GM10266 (cell line): ENCODE data around the gene B4GAT1.

Experiments
- DNase-seq: peaks from one replicate; pipeline ENCODE4 v3.0.0; 2012; ENCODE audit errors: extremely low spot score
- CTCF ChIP-seq: IDR thresholded peaks from 2 replicates; pipeline ENCODE4 v1.5.1; 2012; ENCODE audit warnings: mild to moderate bottlenecking, low read depth; ENCODE audit not compliant: control insufficient read depth, insufficient read depth; ENCODE audit errors: missing control alignments

B4GAT1 gene

GRCh38 chr11:66328031-66328301, 19.5 kb downstream of the B4GAT1 start:
- DNase-seq: no peak
- TF ChIP-seq CTCF: no peak

- TF ChIP-seq CTCF: no peak
- DNase-seq: no peak
These were observed 20.0 kb downstream of the B4GAT1 start for GRCh38 chr11:66327171-66328030.

DNA sequence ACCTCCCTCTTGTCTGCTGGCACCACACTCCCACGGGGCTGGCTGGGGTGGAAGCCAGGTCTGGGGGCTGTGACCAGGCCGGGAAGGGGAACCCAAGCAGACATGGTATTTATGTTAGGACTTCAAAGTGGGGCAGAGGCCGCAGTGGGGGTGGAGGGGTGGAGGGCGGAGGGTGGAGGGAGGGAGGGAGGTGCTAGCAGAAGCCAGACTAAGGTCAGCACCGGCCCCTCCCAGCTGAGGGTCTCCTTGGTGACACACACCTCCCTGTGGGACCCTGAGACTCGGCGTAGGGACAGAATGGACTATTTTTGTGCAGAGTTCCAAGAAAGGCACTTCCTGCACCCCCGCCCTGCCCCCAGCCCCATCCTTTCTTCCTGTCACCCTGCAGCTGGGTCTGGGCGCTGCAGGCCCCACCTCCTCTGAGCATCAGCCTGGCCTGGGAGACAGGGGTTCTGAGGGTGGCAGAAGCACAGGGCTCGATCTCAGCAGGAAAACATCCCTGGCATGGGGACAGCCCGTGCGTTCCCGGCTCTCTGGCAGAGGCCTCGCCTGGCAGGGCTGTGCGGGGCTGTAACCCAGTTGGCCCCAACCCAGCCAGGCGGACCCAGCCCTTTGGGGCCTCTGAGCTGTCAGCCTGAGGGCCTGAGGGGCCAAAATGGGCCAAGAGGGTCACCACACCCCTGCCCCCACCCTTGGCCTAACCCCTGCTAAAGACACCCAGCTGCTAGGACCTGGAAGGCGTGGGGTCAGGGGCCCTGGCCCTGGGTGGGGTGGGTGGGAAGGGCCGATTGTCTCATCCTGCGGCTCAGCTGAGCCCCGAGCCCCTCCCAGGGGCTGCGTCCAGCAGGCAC, 20.9 kb downstream of the B4GAT1 start:
- DNase-seq: no peak
- TF ChIP-seq CTCF: no peak

GRCh38 chr11:66325263-66325671, 22.2 kb downstream of the B4GAT1 start:
- DNase-seq: no peak
- TF ChIP-seq CTCF: no peak

DNA sequence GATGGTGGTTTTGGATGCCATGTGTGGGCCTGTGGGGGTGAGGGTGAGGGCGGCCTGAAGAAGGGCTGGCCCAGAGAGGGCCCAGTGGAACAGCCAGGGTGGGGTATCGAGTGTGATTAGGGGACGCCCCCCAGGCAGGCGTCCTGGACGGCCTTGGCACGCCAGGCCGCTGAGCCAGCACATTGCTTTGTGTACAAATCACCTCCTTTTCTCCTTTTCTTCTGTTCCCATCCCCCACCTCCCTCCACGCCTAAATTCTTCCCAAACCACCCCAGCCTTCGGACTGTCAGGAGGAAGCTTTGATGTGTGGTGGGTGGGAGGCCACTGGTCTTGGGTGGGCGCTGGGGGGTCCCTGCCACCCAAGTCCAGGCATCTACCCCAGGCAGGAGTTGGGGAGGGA, 22.8 kb downstream of the B4GAT1 start:
- DNase-seq: no peak
- TF ChIP-seq CTCF: no peak

DNA sequence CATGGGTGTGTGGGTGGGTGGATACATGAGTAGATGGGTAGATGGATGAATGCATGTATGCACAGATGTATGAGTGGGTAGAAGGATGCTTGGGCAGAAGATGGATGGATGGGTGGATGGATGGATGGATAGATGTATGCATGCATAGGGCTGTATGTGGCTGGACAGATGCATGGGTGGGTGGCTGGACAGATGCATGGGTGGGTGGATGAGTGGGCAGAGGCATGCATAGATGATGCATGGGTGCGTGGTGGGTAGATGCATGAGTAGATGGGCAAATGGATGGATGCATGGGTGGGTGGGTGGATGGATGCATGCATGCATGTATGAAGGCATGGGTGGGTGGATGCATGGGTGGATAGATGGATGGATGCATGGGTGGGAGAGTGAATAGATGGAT, 23.7 kb downstream of the B4GAT1 start:
- no peak for TF ChIP-seq CTCF
- DNase-seq: no peak
